TTC549 (cell line): Measurements from ENCODE around the gene SUMO3.

Experiments used
- FAIRE-seq: peaks from 2 replicates; lab custom pipeline; 2012; peaks lifted over from hg19 to GRCh38; lab: Jason Lieb, UNC

SUMO3 gene

GRCh38 chr21:44817914-44818639 is at the start of gene SUMO3:
Gene SUMO3, minus strand, starts transcription at chr21:44818062. Its CDS starts 94 bp downstream, at chr21:44817968.
- FAIRE-seq: no peak

DNA sequence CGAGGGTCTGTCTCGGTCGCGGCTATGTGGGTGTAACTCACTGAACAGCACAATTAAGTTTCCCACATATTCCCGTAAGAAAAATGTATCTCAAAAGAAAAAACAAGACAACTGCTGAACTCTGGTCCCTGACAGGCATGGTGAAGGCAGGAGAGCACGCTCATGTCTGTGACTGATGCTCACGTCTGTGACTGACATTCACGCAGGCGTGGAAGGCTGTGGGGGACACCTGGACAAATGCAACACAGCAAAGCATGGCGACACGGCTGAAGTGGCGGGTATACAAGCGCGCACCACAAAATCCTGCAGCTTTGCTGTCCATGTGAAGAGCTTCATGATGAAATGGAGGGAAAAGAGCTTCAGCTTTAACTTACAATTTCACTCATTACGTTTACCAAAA is 49.6 kb upstream of the SUMO3 start:
- FAIRE-seq: no peak

- FAIRE-seq: no peak
Measured at GRCh38 chr21:44866780-44867179, 48.9 kb upstream of the SUMO3 start.

DNA sequence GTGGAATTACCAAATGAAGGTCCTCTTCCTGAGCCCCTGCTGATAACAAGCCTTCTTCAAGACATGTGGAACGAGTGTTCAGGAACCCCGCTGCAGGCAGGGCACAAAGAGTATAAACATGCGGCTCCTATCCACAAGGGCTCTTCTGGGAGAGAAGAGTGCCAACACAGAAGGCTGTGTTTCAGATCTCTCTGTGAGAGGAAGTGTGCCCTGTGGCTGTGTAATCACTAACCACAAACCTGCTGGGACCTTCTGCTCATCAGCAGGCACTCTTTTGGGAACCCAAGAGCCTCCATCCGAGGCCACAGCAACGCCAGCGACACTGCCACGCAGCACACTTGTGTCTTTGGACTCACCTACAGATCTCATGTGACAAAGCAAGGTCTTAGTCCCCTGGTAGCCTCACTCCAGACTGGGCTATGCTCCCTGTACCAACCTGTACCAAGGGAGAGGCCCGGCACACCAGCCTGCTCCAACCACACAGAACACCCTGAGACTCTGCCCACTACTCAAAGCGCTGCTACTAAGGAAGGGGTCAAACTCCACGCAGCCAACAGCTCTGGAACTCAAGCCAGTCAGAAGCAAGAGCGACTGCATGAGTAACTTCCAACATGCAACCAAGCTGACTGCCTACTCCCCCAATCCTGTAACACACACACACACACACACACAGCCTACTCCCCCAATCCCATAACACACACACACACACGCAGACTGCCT is 47.9 kb upstream of the SUMO3 start:
- FAIRE-seq: no peak

GRCh38 chr21:44862869-44863685 is 45.2 kb upstream of the SUMO3 start:
- FAIRE-seq: no peak

GRCh38 chr21:44858791-44859190 is 40.9 kb upstream of the SUMO3 start:
- FAIRE-seq: no peak

GRCh38 chr21:44858291-44858690 is 40.4 kb upstream of the SUMO3 start:
- FAIRE-seq: no peak

DNA sequence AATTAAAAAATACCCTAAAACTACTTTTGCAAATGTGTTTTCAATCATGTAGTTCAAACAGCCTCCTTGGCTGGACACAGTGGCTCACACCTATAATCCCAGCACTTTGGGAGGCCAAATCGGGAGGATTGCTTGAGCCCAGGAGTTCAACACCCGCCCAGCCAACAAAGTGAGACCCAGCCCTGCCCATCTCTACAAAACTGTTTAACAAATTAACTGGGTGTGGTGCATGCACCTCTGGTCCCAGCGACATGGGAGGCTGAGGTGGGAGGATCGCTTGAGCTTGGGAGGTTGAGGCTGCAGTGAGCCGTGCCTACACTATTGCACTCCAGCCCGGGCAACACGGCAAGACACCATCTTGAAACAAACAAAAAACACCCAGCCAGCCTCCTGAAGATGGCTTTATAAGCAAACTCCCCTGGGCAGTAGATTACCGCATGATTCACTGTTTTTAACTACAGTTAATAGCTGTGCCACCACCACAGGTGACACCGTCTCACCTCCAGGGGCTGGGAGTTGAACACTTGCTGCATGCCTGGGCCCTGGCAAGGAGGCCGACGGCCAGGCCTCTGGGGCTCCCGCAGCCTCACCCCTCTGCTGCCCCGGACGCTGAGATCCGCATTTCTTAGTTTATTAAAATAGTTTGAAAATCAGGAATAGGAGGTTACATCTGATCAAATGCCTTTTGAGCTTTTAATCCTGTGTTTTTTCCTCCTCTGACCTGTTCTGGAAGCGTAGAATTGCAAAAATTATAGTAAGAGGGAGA is 39.4 kb upstream of the SUMO3 start:
- no peak for FAIRE-seq

- no peak for FAIRE-seq
Measured at GRCh38 chr21:44856131-44856530, 38.3 kb upstream of the SUMO3 start.

DNA sequence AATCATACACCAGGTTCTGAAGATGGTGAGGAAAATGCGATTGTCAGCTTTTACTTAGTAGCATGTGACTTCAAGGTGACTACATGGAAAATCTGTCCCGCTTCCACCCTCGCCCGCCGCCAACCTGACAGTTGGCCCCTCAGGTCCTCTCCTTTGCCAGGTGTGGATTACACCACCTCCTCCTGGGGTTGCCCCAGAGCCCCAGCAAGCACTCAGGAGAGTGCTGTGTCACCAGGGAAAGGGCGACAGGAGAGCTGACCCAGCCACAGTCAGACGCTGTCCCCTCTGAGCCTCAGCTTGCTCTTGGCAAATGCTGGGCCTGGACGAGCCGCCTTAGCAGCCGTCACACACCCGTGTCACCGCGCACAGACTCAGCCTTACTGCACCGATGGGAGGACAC is 37.7 kb upstream of the SUMO3 start:
- FAIRE-seq: no peak

DNA sequence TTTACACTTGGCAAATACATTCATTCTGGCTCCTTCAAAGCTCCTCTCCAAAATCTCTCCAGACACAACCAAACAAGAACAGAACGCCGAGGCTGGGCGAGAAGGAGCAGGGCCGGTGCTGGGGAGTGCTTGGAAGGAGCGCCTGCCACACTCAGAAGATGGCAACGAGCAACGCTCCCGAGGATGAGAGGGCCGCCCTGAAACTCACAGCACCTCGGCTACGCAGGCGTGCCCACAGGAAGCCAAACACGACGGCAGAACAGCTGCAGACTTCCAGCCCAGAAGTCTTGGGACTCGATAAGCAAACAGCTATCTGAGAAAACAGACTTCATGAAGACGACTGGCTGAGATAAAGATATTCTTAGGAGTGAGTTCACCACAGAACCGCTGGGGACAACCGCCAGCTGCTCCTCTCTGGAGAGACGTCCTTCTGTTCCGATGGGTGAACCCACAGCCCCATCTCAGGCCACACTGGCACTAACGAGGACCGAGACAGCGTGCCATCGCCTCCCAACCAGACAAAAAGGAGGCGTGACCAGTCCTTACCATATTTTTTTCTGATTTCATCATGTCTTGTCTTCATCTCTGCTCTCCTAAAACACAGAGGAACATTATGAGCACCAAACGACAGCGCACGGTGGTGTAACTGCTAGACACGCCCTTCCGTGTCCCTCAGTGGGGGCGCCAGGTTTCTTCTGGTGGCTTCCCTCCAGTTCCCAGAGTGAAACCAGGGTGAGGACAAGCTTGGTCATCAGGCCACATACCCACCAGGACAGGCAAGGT is 37.0 kb upstream of the SUMO3 start:
- no peak for FAIRE-seq

- no peak for FAIRE-seq
Measured at GRCh38 chr21:44854391-44854663, 36.5 kb upstream of the SUMO3 start.

DNA sequence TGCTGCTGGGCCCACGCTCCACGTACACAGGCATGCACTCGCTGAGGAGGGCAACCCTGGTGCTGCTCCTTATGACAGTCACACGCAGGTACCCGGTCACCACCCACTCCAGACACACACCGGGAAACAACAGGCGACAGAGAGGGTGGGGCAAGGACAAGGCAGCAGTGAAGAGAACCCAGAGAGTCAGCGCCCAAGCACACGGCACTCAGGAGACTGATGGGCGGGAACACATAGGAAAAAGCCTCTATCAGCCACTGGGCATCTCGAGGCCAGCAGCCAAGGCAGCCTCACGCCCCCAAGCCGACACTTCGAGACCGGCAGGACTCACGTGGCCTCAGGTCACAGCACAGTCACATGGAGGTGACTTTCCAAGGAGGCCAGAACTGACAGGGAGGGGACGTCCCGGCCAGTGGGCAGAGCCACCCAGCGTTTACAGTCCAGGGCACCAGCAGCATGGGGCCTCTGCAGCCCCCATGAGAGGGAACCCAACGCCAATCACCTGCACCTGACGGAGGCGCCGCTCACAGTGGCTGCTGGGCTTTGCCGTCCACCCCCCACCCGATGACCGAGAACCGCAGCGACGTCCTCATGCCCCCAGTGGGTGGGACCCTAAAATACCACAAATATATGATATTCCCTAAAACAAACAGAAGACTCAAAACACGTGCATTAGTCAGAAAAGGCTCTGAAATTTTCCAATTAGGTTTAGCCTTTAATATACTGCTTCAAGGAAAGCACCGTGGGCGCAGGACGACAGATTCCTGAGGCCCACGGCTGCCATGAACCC is 35.9 kb upstream of the SUMO3 start:
- FAIRE-seq: no peak

DNA sequence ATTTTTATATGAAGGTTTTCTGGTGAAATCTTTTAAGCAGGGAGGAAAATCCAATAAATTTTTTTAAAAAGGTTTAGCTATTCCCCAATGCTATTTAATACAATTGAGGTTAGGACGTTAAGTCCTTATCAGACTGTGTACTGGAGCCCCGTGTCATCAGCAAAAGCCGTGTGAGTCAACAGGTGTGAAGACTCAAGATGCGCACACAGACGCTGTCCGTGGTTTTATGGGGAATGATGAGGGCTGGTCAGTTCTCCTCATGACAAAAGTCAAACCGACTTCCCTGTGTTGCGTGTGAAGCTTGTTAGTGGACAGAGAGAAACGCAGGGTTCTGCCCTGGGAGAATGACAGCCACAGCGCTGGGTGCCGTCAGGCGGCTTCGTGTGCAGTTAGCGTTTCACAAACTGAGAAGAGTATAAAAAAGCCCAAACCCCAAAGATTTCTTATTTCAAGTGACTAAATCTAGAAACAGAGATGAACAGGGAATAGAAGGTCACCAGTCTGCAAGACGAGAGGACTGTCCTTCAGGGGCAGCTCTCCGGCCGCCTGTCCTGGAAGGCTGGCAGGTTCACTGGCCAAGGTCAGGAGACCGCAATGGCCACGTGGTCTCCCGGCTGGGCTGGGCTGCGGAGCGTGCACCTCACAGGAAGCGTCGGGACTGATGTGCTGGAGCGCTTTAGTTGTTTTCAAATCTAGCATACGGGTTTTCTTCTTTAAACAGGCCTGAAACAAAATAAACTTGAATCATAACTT is 33.2 kb upstream of the SUMO3 start:
- FAIRE-seq: no peak

DNA sequence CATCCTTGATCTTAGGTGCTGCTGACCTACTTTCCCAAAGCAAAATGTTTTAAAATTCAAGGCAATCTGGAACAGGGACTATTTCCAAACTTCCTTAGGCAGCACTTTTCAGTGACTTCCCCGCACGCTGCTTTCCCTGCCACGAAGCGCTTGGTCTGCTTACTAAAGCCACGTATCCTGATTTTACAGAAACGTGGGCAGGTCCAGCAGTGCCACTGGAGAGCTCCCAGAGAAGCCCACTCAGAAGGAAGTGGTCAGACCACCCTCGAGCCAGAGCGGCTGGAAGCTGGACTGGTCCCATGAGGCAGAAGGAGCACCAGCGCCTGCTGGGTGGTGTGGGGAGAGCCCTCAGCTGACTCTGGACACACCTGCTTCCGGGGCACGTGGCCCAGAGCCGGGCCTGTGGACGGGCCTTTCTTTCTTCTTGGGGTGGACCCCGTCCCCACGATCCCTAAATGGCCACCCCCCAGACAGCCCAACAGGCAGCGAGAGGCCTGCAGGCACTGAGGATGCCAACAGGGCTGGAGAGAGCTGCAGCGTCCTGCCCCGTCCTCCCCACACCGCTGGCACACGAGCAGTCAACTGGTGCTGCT is 32.4 kb upstream of the SUMO3 start:
- no peak for FAIRE-seq

DNA sequence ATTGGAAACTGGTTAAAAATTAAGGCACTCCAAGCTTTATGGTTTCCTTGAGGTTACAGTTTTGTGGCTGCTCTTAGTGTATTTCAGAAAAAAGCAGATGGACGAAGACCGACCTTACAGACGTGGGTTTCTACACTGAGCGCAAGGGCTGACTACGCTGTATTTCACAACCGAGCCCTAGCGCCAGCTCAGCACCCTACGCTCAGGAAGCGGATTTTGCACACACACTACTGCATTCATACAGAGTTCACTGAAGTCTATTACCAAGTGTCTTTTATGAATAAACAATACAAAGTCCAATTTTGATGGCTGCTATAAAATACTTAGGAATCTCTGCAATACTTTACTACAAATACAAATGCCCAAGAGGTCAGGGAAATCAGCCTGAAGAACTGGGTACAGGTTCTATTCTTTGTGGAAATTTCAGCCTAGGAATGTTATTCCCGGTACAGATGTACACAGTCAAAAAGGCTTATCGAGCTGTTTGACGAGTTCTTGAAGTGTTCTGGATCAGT is 31.8 kb upstream of the SUMO3 start:
- FAIRE-seq: no peak

DNA sequence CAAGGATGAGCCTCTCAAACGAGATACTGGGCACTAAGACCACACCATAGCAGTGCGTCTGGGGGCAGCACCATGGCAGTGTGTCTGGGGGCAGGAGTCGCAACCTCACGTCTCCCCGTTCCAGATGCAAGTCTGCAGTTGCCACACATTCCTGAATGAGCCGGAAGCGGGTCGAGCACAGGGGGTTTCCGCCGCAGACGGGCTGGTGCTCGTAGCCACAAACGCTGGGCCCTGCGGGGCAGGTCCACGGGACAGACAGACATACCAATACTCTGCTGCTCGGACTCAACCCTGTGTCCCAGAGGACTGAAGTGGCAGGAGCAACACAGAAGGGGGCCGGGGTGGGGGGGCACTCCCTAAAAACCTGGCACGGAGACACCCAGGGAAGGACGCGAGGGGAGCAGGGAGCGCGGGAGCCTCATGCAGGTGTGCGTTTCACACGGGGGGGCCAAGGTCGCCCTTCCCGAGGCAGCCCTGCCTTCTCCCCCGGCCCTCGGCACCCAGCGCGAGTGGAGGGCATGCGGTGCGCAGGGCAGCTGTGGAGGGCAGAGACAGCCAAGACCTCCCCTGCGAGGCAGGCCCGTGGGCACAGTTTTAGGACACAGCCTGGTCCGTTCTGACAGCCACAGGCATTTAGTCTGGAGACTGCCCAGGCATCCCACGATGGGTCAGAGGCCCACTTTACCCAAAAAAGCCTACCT is 31.1 kb upstream of the SUMO3 start:
- no peak for FAIRE-seq

- FAIRE-seq: no peak
Measured at GRCh38 chr21:44847261-44848056, 29.6 kb upstream of the SUMO3 start.
